GM12892 (cell line): ENCODE measurements around the gene SMIM28.
"Not testable (repeated sequence)": the region's sequence is repeated elsewhere in the genome, so short reads cannot be mapped to it uniquely, and the experiment has no call there.

Source experiments
- DNase-seq: peaks from one replicate; pipeline ENCODE4 v3.0.0; 2011; ENCODE audit not compliant: insufficient read length
- FAIRE-seq: peaks from 2 replicates; lab custom pipeline; 2011; peaks lifted over from hg19 to GRCh38; lab: Jason Lieb, UNC
- POLR2A ChIP-seq: IDR thresholded peaks from 2 replicates; pipeline ENCODE4 v1.6.1; 2011; ENCODE audit warnings: low read depth, low read length, control low read depth
- POLR2AphosphoS5 ChIP-seq: IDR thresholded peaks from 2 replicates; pipeline ENCODE4 v1.6.1; 2011; ENCODE audit warnings: low read depth, low read length, control low read depth
- TAF1 ChIP-seq: IDR thresholded peaks from 2 replicates; pipeline ENCODE4 v1.6.1; 2011; ENCODE audit warnings: low read depth, mild to moderate bottlenecking, control low read depth, low read length, borderline replicate concordance

The SMIM28 gene

GRCh38 chr6:138345565-138346285 lies 32.0 kb upstream of the SMIM28 start:
- no peak for TF ChIP-seq POLR2AphosphoS5
- TF ChIP-seq TAF1 = no peak
- no peak for TF ChIP-seq POLR2A
- DNase-seq = no peak
- FAIRE-seq = no peak

- FAIRE-seq (no peak), DNase-seq (no peak)
- TF ChIP-seq TAF1 (no peak), POLR2AphosphoS5 (no peak), POLR2A (no peak)
Measured at GRCh38 chr6:138346302-138347195, 31.2 kb upstream of the SMIM28 start.

GRCh38 chr6:138347864-138348263 lies 29.8 kb upstream of the SMIM28 start:
- DNase-seq = no peak
- no peak for FAIRE-seq
- TF ChIP-seq POLR2AphosphoS5 (no peak), POLR2A (no peak), TAF1 (no peak)

- no peak for FAIRE-seq
- no peak for TF ChIP-seq POLR2AphosphoS5
- TF ChIP-seq POLR2A = no peak
- TF ChIP-seq TAF1 = no peak
- DNase-seq = no peak
Measured at GRCh38 chr6:138349891-138350290, 27.8 kb upstream of the SMIM28 start.

- no peak for DNase-seq
- no peak for TF ChIP-seq TAF1
- TF ChIP-seq POLR2AphosphoS5 = no peak
- TF ChIP-seq POLR2A = no peak
- no peak for FAIRE-seq
Measured at GRCh38 chr6:138357928-138358327, 19.8 kb upstream of the SMIM28 start.

- not testable (repeated sequence) for FAIRE-seq
Measured at GRCh38 chr6:138368684-138369083, 9.0 kb upstream of the SMIM28 start.

GRCh38 chr6:138370631-138371451 lies 6.9 kb upstream of the SMIM28 start:
- DNase-seq (no peak), FAIRE-seq (no peak)
- TF ChIP-seq POLR2AphosphoS5 = no peak
- no peak for TF ChIP-seq TAF1
- no peak for TF ChIP-seq POLR2A

More at GRCh38 chr6:138368684-138369083, 9.0 kb upstream of the SMIM28 start:
- not testable (repeated sequence) for DNase-seq

- FAIRE-seq (no peak), DNase-seq (no peak)
- TF ChIP-seq POLR2AphosphoS5 (no peak), POLR2A (no peak), TAF1 (no peak)
Measured at GRCh38 chr6:138371452-138371711, 6.3 kb upstream of the SMIM28 start.

GRCh38 chr6:138371720-138372119 lies 6.0 kb upstream of the SMIM28 start:
- FAIRE-seq = no peak
- no peak for TF ChIP-seq POLR2A
- TF ChIP-seq TAF1 = no peak
- no peak for TF ChIP-seq POLR2AphosphoS5
- no peak for DNase-seq

GRCh38 chr6:138372711-138373463 lies 4.8 kb upstream of the SMIM28 start:
- FAIRE-seq = no peak
- TF ChIP-seq POLR2AphosphoS5 (no peak), TAF1 (no peak), POLR2A (no peak)

GRCh38 chr6:138374230-138374629 lies 3.5 kb upstream of the SMIM28 start:
- FAIRE-seq (no peak), DNase-seq (no peak)
- TF ChIP-seq POLR2AphosphoS5 (no peak), TAF1 (no peak), POLR2A (no peak)

More at GRCh38 chr6:138372711-138373463, 4.8 kb upstream of the SMIM28 start:
- no peak for DNase-seq
